ENCODE measurements around the gene VSTM2L. TPM values are rescaled to one million over a fixed set of nuclear protein-coding genes. Genes with fewer than 3 reads are reported as not detected.

Gene VSTM2L
- total RNA-seq, 3 donors from 2014 or later = 0.11 to 0.33 (median 0.13) TPM

DNA sequence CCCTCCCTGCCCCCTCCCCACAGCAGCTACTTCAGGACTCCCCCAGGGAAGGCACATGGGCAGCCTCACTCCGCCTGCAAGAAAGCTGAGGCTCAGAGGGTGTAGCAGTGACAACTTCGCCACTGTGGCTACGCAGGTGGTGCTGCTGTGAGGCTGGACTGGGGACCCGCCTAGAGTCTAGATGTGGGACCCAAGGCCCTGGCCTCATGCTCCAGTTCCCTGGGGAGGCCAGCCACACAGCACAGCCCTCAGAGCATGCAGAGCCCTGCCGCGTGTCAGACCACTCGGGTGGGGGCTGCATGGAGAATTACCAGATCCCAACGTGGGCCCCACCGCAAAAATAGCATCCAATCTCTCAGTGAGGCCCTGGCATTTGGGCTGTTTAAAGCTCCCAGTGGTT is 30.8 kb upstream of the VSTM2L start:
- Mint-ChIP-seq H3K27me3 (ENCODE audit: low read depth) (no peaks in the 10 kb centered on the region), H3K36me3 (ENCODE audit: insufficient read depth) (peaks cover 32% of the 10 kb centered on the region), H3K4me1 (ENCODE audit: low read depth) (no peaks in the 10 kb centered on the region), H3K9me3 (no peaks in the 10 kb centered on the region), H3K4me3 (no peak overlapping the region)
- DNase-seq = no peak
- ATAC-seq = no peak

DNA sequence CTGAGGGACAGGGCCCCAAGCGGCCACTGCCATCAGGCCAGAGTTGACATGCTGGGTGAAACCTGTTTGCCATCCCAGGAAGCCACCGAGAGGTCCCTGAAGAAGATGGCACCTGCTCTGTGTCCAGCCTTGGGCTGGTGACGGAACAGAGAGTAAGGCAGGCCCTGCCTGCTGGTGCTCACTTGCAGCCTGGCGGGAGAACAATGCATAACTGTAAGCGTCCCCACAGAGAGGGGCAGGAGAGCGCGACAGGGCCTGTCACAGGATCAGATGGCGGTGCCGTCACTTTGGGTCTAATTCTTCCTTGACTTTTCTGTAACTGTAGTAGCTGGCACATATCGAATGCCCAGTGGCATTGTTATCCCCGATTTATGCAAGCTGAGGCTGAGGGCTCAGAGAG is 29.0 kb upstream of the VSTM2L start:
- no peaks in the 10 kb centered on the region for H3K27me3 Mint-ChIP-seq (ENCODE audit: low read depth)
- DNase-seq (no peak), ATAC-seq (no peak)
- no peaks in the 10 kb centered on the region for H3K9me3 Mint-ChIP-seq
- H3K4me1 Mint-ChIP-seq (ENCODE audit: low read depth) = no peaks in the 10 kb centered on the region
- no peak overlapping the region for H3K4me3 Mint-ChIP-seq
- peaks cover 28% of the 10 kb centered on the region for H3K36me3 Mint-ChIP-seq (ENCODE audit: insufficient read depth)

DNA sequence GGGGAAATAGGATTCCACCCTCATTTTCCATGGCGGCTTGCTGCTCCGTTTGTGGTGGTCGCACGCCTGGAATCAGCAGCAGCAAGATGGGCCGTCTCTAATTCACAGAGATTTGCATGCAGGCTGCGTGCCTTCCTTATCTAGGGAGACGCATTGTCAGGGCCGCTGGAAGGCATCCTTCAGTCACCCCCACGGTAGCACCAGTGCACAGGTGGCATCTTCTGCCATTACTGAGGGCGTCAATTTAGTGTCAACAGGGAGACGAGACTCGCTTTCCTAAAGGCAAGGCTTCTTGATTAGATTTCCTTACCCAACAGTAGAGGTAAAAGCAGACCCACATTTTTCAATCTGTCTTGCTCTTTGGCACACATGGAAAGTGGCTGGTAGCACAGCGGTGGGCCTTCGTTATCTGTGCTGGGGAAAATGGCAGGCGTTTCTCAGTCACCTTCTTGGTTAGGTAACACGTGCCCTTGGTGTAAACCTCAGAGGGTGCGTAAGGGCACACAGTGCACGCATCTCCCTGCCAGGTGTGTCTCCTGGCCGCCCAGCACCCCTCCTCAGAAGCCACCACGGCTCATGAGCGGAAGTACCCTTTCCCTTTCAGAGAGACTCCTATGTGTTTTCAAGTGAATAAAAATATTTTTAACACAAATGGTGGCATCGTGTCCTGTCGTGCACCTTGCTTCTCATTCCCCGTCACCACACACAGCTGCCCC is 27.3 kb upstream of the VSTM2L start:
- Mint-ChIP-seq H3K9me3 (no peaks in the 10 kb centered on the region), H3K27me3 (ENCODE audit: low read depth) (no peaks in the 10 kb centered on the region), H3K4me1 (ENCODE audit: low read depth) (no peaks in the 10 kb centered on the region), H3K36me3 (ENCODE audit: insufficient read depth) (peaks cover 21% of the 10 kb centered on the region), H3K4me3 (no peak overlapping the region)
- DNase-seq = no peak
- no peak for ATAC-seq

DNA sequence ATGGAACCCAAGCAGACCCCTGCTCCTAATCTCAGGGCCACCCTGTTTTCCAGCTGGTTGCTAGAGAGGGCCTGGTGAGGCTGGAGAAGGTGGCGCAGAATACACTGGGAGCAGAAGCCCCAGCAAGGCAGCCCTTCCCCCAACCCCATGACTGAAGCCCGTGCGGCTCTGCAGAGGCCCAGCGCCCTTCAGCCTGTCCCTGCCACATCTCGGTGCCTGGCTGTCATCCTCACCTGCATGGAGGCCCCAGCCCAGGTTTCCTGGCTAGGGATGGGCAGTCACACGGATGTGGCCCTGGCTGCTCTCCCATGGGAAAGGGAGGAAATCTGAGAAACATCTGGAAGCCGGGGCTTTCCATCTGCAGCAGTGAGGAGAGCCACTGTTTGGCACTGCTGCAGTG is 26.1 kb upstream of the VSTM2L start:
- H3K36me3 Mint-ChIP-seq (ENCODE audit: insufficient read depth) = peaks cover 10% of the 10 kb centered on the region
- DNase-seq (no peak), ATAC-seq (no peak)
- no peaks in the 10 kb centered on the region for H3K9me3 Mint-ChIP-seq
- no peak overlapping the region for H3K4me3 Mint-ChIP-seq
- no peaks in the 10 kb centered on the region for H3K4me1 Mint-ChIP-seq (ENCODE audit: low read depth)
- no peaks in the 10 kb centered on the region for H3K27me3 Mint-ChIP-seq (ENCODE audit: low read depth)

DNA sequence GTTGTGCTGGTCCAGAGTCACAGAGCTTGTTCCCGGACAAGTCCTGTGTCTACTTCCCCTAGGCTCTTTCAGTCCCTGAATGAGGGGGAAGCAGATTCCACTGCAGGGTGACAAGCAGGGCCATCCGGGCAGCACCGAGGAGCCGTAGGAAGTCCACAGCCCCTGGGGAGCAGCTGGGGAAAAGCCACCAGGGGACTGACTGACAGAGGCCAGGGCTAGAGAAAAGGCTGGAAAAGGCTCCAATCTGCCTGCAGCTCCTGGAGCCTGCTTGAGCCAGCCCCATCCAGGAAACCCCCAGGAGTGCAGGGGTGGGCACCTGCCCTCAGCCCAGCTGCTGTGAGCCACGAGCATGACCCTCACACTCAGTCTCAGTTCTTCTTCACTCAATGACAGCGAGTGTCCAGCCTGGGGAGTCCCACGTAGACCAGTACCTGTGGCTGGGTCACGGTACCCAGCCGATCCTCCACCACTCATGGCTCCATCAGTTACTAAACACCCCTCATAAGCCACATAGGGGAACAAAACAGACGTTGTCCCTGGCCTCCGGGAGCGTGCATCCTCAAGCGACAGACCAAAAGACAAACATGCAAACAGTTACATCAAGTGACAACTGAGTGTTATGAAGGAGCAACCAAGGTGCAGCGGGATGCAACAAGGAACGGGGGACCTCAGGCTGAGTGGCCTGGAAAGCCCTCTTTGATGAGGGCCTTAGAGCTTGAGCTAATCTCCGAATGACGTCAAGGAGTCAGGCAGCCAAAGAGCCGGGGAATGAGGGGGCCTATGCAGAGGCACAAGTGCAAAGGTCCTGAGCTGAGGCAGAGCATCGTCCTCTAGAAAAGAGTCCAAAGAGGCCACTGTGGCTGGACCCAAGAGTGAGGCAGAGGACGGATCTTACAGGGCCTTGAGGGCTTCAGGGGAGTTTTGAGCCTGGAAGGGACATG is 24.8 kb upstream of the VSTM2L start:
- no peak overlapping the region for H3K4me3 Mint-ChIP-seq
- no peak for DNase-seq
- no peaks in the 10 kb centered on the region for H3K9me3 Mint-ChIP-seq
- H3K27me3 Mint-ChIP-seq (ENCODE audit: low read depth) = no peaks in the 10 kb centered on the region
- peaks cover 9% of the 10 kb centered on the region for H3K36me3 Mint-ChIP-seq (ENCODE audit: insufficient read depth)
- no peak for ATAC-seq
- H3K4me1 Mint-ChIP-seq (ENCODE audit: low read depth) = no peaks in the 10 kb centered on the region

DNA sequence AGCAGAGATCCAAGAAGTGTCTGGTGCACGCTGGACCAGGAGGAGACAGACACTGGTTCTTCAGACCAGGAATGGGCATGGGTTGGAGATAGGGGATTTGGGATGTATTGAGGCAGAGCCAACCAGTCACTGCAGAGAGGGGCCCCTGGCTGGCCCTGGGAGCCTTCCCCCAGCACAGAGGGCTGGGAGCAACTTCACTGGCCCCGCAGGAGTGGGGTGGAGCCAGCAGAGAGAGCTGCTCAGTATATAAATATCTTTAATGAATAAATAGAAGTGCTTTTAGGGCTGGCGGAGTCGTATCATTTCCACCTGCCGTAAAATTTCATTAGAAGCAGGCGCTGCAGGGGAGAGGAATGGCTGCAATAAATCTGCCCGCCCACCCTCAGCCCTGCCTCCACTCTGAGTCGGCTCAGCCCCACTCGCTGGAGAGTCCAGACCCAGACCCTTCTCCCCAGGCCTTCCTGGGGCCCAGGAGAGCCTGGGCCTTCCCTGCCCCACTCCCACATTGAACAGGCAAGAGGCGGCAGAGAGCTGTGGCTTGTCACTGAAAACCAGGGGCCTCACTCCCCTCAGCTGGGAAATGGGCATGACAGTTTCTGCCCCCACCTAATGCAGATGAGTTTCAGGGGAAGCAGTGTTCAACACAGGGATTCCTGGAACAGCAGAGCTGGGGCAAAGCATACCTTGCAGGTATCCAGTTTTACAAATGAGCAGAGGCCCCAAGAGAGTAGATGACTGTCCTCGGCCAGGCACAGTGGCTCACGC is 23.9 kb upstream of the VSTM2L start:
- Mint-ChIP-seq H3K9me3 (no peaks in the 10 kb centered on the region), H3K4me3 (no peak overlapping the region)

DNA sequence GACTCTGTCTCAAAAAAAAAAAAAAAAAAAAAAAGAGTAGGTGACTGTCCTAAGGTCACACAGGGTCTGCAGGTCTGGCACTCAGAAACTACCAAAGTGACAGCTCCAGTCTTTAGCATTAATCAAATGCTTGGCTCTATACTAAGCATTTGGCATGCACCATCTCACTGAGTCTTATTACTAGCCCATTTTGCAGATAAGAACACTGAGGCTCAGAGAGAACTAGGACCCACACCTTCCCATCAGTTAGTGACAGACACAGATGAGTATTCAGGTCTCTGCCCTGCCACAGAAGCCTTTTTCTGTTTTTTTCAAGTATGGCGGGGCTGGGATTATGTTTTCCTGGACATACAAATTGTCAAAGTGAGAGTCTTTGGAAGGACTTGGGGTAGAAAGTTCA is 23.1 kb upstream of the VSTM2L start:
- Mint-ChIP-seq H3K4me3 (no peak overlapping the region), H3K36me3 (ENCODE audit: insufficient read depth) (no peaks in the 10 kb centered on the region), H3K27me3 (ENCODE audit: low read depth) (no peaks in the 10 kb centered on the region), H3K4me1 (ENCODE audit: low read depth) (no peaks in the 10 kb centered on the region), H3K9me3 (no peaks in the 10 kb centered on the region)
- DNase-seq (no peak), ATAC-seq (no peak)

More for the DNA sequence above, 23.9 kb upstream of the VSTM2L start:
- ATAC-seq (no peak), DNase-seq (no peak)
- no peaks in the 10 kb centered on the region for H3K27me3 Mint-ChIP-seq (ENCODE audit: low read depth)
- peaks cover 5% of the 10 kb centered on the region for H3K36me3 Mint-ChIP-seq (ENCODE audit: insufficient read depth)
- no peaks in the 10 kb centered on the region for H3K4me1 Mint-ChIP-seq (ENCODE audit: low read depth)

DNA sequence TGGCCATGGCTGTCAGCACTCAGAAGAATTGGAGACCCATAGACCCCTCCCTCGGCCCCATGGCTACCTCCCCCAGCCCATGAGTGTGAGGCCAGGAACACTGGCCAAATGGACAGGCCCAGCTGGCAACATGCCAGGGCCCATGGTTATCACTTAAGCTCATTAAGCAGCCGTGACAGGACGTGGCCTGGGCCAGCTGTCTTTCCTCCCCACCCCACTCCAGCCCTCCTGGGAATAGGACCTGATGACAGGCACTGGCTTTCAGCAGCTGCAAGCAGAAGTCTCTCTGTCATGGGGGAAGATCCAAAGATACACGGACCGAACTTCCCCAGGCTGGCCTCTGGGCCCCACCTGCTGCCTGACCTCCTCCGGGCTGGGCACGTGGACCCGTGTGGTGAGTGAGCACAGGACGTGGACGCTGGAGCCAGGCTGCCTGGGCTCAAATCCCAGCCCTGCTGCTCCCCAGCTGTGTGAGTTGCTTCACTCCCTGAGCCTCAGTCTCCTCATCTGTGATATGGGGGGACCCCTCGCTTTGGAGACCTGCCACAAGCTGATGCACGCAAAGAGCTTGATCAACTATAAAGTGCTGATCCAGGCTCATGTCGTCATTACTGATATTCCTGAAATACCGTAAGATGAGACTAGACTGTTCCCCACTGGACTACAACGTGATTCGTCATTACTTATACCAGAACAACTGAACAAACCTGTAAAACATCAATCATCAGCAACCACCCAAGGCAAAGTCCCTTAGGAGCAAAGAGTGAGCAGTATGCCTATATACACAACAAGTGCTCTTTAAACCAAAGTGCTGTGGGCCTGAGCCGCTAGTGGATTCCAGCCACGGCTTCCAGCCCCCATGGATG is 22.0 kb upstream of the VSTM2L start:
- H3K27me3 Mint-ChIP-seq (ENCODE audit: low read depth) = no peaks in the 10 kb centered on the region
- H3K4me1 Mint-ChIP-seq (ENCODE audit: low read depth) = no peaks in the 10 kb centered on the region
- no peak overlapping the region for H3K4me3 Mint-ChIP-seq
- H3K9me3 Mint-ChIP-seq = no peaks in the 10 kb centered on the region
- no peaks in the 10 kb centered on the region for H3K36me3 Mint-ChIP-seq (ENCODE audit: insufficient read depth)
- no peak for ATAC-seq
- DNase-seq = no peak

DNA sequence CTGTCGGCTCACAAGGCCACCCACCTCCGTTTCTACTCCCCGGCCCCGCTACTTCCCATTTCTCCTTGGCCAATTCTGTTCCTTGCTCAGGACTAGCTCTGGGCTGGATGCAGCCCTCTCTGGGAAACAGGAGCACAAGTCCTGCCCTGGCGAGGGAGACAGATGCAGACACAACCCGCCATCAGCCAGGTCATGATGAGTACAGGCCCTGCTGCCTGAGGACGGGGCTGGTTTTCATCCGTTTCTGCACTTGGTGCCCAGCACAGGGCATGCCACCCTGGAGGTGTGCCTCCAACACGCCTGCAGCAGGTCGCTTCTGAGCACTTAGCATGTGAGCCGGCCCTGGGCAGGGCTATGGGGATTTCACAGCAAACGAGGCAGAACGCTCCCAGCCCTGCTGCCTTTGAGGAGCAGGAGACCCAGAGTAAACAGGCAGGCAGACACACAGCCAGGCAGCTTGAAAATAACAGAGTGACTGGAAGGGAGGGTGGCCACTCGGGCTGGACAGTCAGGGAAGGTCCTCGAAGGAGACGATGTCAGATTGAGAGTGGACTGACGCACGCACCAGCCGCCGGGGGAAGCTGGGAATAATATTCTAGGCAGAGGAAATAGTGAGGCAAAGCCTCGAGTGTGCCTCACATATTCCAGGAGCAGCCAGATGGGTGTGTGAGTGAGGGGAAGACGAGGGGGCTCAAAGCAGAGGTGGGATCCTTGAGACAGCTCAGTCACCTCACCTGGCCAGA is 21.2 kb upstream of the VSTM2L start:
- Mint-ChIP-seq H3K36me3 (ENCODE audit: insufficient read depth) (no peaks in the 10 kb centered on the region), H3K4me1 (ENCODE audit: low read depth) (no peaks in the 10 kb centered on the region), H3K4me3 (no peak overlapping the region), H3K9me3 (no peaks in the 10 kb centered on the region), H3K27me3 (ENCODE audit: low read depth) (no peaks in the 10 kb centered on the region)
- DNase-seq = no peak
- ATAC-seq = no peak

DNA sequence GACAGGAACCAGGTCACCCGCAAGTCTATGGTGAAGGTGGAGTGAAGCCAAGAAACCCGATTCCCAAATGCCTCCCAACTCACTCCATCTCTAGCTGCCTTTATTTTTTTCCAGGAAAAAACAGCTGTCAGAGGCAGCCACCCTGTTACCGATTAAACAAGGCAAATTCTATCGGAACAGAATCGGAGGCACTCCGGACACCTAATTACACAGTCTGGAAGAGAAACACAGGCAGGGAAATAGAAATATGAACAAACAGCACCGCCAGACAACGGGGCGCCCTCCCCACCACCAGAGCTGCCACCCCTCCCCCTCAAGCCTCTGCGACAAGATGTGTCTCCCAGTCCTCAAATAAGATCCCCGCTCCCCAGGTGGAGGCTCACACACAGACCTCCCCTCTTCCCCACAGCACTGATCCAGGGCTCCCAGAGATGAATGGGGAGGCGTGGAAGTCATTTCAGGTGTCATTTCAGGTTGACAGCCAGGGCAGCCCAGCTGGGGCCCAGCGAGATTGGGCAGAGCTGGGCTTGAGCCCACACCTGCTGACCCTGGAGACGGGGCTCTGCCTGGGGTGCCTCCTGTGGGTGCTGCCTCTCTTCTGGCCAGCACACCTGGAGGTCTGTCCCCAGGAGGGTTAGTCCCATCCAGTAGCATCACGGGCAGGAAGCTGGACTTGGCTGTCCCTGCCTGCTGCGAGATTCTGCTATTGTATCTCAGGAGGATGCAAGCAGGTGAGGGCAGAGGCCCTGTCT is 19.8 kb upstream of the VSTM2L start:
- H3K9me3 Mint-ChIP-seq = no peaks in the 10 kb centered on the region
- H3K36me3 Mint-ChIP-seq (ENCODE audit: insufficient read depth) = no peaks in the 10 kb centered on the region
- no peak for DNase-seq
- H3K27me3 Mint-ChIP-seq (ENCODE audit: low read depth) = no peaks in the 10 kb centered on the region
- no peaks in the 10 kb centered on the region for H3K4me1 Mint-ChIP-seq (ENCODE audit: low read depth)
- no peak for ATAC-seq
- H3K4me3 Mint-ChIP-seq = no peak overlapping the region

DNA sequence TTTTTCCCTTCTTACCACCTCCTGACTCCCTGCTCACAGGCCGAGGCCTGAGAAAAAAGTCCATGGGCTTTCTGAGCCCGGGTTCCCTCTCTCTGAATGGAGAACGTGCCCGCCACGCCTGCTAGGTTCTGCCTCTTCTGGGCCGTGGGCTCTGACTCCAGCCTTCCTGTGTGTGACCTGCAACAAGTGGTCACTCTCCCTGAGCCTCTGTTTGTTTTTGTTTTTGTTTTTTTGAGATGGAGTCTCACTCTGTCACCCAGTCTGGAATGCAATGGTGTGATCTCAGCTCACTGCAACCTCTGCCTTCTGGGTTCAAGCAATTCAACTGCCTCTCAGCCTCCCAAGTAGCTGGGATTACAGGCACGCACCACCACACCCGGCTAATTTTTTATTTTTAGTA is 17.9 kb upstream of the VSTM2L start:
- ATAC-seq = no peak
- DNase-seq = no peak
- Mint-ChIP-seq H3K4me1 (ENCODE audit: low read depth) (no peaks in the 10 kb centered on the region), H3K27me3 (ENCODE audit: low read depth) (no peaks in the 10 kb centered on the region), H3K36me3 (ENCODE audit: insufficient read depth) (no peaks in the 10 kb centered on the region), H3K4me3 (no peak overlapping the region), H3K9me3 (no peaks in the 10 kb centered on the region)

DNA sequence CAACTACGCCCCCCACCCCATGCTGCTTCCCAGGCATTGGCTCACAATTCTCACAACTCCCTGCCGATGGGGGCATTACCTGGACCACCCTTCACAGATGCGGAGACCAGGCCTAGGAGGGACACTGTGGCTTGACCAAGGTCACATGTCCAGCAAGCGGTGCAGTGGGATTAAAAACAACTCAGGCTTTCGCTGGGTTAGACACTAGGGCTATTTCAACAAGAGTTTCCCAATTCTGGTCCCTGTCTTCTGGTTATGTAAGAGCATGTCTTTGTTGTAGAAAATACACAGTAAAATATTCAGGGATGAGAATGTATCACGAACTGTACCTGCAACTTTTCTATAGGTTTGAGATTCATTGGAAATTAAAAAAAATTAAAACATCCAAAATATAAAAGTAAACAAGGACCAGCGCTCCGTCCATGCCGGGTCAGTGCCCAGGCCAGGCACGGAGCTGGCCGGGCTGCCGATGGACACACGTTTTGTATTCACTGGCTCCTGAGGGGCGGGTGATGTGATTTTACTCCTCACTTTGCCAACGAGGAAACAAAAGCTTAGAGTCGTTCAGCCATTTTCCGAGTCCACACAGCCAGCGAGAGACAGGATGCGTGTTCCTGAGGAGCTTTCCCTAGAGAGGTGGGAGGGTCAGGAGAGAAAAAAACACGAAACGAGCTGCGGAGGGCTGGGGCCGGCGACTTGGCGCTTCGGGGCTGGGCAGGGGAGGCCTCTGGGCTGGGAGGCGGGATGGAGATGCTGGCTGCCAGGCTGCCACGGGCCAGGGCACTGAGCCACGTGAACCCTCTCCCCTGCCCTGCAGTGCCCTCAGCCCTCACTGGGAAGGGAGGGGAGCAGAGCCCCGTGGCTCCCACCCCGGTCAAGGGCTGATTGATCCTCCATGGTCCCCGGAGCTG is 17.1 kb upstream of the VSTM2L start:
- no peaks in the 10 kb centered on the region for H3K9me3 Mint-ChIP-seq
- H3K36me3 Mint-ChIP-seq (ENCODE audit: insufficient read depth) = no peaks in the 10 kb centered on the region
- DNase-seq (no peak), ATAC-seq (no peak)
- no peaks in the 10 kb centered on the region for H3K4me1 Mint-ChIP-seq (ENCODE audit: low read depth)
- H3K27me3 Mint-ChIP-seq (ENCODE audit: low read depth) = no peaks in the 10 kb centered on the region
- H3K4me3 Mint-ChIP-seq = no peak overlapping the region
